Testis (tissue), 2 donors: ENCODE results near the gene GALNT18.

ENCODE experiments used
- CTCF ChIP-seq, 3 experiments: fragments of 450-650 bp in 2 of 3; fragments of 200-600 bp in 1 of 3; sonication (generic) in 1 of 3; IDR thresholded peaks; one replicate each; pipeline ENCODE4 v1.5.1; 2016 to 2019; ENCODE audit warnings: antibody characterized with exemption in 3 of 3, mild to moderate bottlenecking in 2 of 3, moderate library complexity in 1 of 3
- POLR2A ChIP-seq: fragments of 450-650 bp; IDR thresholded peaks from one replicate; pipeline ENCODE4 v1.6.1; 2017; ENCODE audit warnings: antibody characterized with exemption, mild to moderate bottlenecking, moderate library complexity

DNA sequence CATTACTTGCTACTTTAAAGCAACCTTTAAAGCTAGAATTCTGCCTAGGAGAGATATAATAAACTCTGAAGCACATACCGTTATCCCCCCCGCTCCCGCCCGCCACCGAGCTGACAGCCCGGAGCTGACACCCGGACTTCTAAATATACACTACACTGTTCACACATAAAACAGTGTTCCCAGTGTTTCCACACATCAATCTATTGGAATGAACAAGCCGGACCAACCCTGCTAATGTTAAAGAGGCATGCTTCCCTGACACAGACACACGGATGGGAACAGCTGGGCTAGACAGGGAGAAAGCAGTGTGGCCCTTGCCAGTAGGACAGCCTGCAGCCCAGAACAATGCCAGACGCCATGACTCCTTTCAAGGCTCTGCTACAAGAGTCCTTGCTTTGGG lies 160.3 kb downstream of the GALNT18 start:
- no peak for TF ChIP-seq CTCF (IDR thresholded peaks at IDR 0.05)
- TF ChIP-seq POLR2A: no peak
